Upper lobe of left lung (tissue), 4 donors: ENCODE measurements around the gene ADARB1.

ENCODE experiments used
- CTCF ChIP-seq, 6 experiments: fragments of 450-650 bp in 4 of 6; fragments of 200-600 bp in 2 of 6; sonication (generic) in 2 of 6; IDR thresholded peaks; one replicate each; pipeline ENCODE4 v1.5.1; 2016 to 2019; ENCODE audit warnings: antibody characterized with exemption in 6 of 6
- EP300 ChIP-seq, 4 donors: sonication (generic); formaldehyde crosslinking; IDR thresholded peaks; one replicate each; pipeline ENCODE4 v1.5.1; 2017; ENCODE audit warnings: antibody characterized with exemption in 4 of 4, control low read depth in 2 of 4
- POLR2A ChIP-seq, 4 donors: fragments of 450-650 bp; IDR thresholded peaks; one replicate each; pipeline ENCODE4 v1.5.1; 2016 to 2017; ENCODE audit warnings: antibody characterized with exemption in 4 of 4, mild to moderate bottlenecking in 2 of 4
- POLR2AphosphoS5 ChIP-seq, 2 donors: sonication (generic); formaldehyde crosslinking; IDR thresholded peaks; one replicate each; pipeline ENCODE4 v1.5.1; 2017; ENCODE audit warnings: antibody characterized with exemption in 2 of 2

GRCh38 chr21:45074048-45074817, at the start of gene ADARB1:
- no peak for TF ChIP-seq EP300 (IDR thresholded peaks at IDR 0.05)
- peak in 1 of 6 experiments; percentile 12 for TF ChIP-seq CTCF (IDR thresholded peaks at IDR 0.05)
- peak in 2 of 4 donors; percentile 47 to 83 for TF ChIP-seq POLR2A (IDR thresholded peaks at IDR 0.05)
- TF ChIP-seq POLR2AphosphoS5 (IDR thresholded peaks at IDR 0.05) = peak in 1 of 2 donors; percentile 66
